H1 (cell line): ENCODE results near the gene SLC28A1. TPM values are rescaled to one million over a fixed set of nuclear protein-coding genes. Genes with fewer than 3 reads are reported as not detected.

Source experiments
- CTCF ChIA-PET: fragments of 300-600 bp; sonication (Branson Sonifier 250); formaldehyde crosslinking; loops from one replicate; lab custom pipeline; 2021; ENCODE audit not compliant: partially characterized antibody; lab: Charles Lee
- POLR2A ChIA-PET: fragments of 300-600 bp; sonication (Branson Sonifier 250); formaldehyde crosslinking; loops from one replicate; lab custom pipeline; 2021; ENCODE audit warnings: inconsistent platforms; ENCODE audit not compliant: partially characterized antibody; lab: Charles Lee
- DNase-seq, 2 experiments: peaks; one replicate each; pipeline versions ENCODE4 v3.0.0 to v3.0.0-alpha.2; 2010 to 2022; ENCODE audit warnings: low spot score in 2 of 2, low read depth in 1 of 2, mixed read lengths in 1 of 2
- FAIRE-seq: peaks from 2 replicates; lab custom pipeline; 2011; peaks lifted over from hg19 to GRCh38; lab: Jason Lieb, UNC
- H2AFZ ChIP-seq: 2 replicates; pipeline ENCODE4 v1.8.1; 2012; ENCODE audit warnings: low read length, inconsistent platforms
- H2AK5ac ChIP-seq: 2 replicates; pipeline ENCODE4 v1.6.1; 2013; ENCODE audit warnings: low read depth, low read length
- H2BK120ac ChIP-seq: replicated peaks from 2 replicates; pipeline ENCODE3; 2013; ENCODE audit warnings: low read depth, low read length, inconsistent platforms
- H2BK12ac ChIP-seq: 2 replicates; pipeline ENCODE4 v1.6.1; 2013; ENCODE audit warnings: low read depth, low read length
- H2BK15ac ChIP-seq: 2 replicates; pipeline ENCODE4 v1.6.1; 2013; ENCODE audit warnings: low read length
- H2BK20ac ChIP-seq: 2 replicates; pipeline ENCODE4 v1.6.1; 2013; ENCODE audit warnings: low read length
- H2BK5ac ChIP-seq: 2 replicates; pipeline ENCODE4 v1.6.1; 2013; ENCODE audit warnings: low read depth, low read length
- H3K14ac ChIP-seq: 2 replicates; pipeline ENCODE4 v1.6.1; 2013; ENCODE audit warnings: inconsistent platforms; ENCODE audit not compliant: insufficient read length
- H3K18ac ChIP-seq: 2 replicates; pipeline ENCODE4 v1.6.1; 2013; ENCODE audit warnings: low read length; ENCODE audit errors: extremely low read depth
- H3K23ac ChIP-seq: 2 replicates; pipeline ENCODE4 v1.6.1; 2013; ENCODE audit warnings: inconsistent platforms; ENCODE audit not compliant: insufficient read length
- H3K23me2 ChIP-seq: 2 replicates; pipeline ENCODE4 v1.6.1; 2013; ENCODE audit warnings: low read depth, low read length
- H3K27ac ChIP-seq: 2 replicates; pipeline ENCODE4 v1.6.1; 2011; ENCODE audit warnings: low read depth, low read length, inconsistent platforms
- H3K27me3 ChIP-seq, 4 experiments: replicated peaks in 1 of 4; 1 replicate in 1 of 4; 2 replicates in 3 of 4; pipeline versions ENCODE4 v1.6.1 to v1.8.1; 2011 to 2013; ENCODE audit warnings: low read length in 3 of 4, mild to moderate bottlenecking in 3 of 4, inconsistent platforms in 2 of 4, mixed read lengths in 2 of 4, moderate library complexity in 1 of 4; ENCODE audit not compliant: control insufficient read depth in 3 of 4, insufficient read depth in 3 of 4; ENCODE audit errors: extremely low read depth in 1 of 4
- H3K36me3 ChIP-seq, 4 experiments: 2 replicates each; pipeline versions ENCODE4 v1.6.1 to v1.8.1; 2011 to 2013; ENCODE audit warnings: mild to moderate bottlenecking in 4 of 4, low read length in 3 of 4, moderate library complexity in 2 of 4, control low read depth in 1 of 4, inconsistent platforms in 1 of 4; ENCODE audit not compliant: insufficient read depth in 4 of 4, control insufficient read depth in 2 of 4
- H3K4ac ChIP-seq: replicated peaks from 2 replicates; pipeline ENCODE3; 2013; ENCODE audit warnings: low read length, low read depth, mixed read lengths, inconsistent platforms; ENCODE audit not compliant: insufficient read length
- H3K4me1 ChIP-seq, 4 experiments: replicated peaks in 1 of 4; 1 replicate in 1 of 4; 2 replicates in 3 of 4; pipeline versions ENCODE4 v1.6.1 to v1.8.1; 2011 to 2013; ENCODE audit warnings: low read length in 3 of 4, inconsistent platforms in 2 of 4, mixed read lengths in 1 of 4; ENCODE audit not compliant: insufficient read depth in 4 of 4, control insufficient read depth in 3 of 4
- H3K4me2 ChIP-seq, 2 experiments: 2 replicates each; pipeline versions ENCODE4 v1.6.1 to v1.8.1; 2011 to 2013; ENCODE audit warnings: low read depth in 2 of 2, low read length in 2 of 2, control low read depth in 1 of 2, inconsistent platforms in 1 of 2, mild to moderate bottlenecking in 1 of 2; ENCODE audit not compliant: insufficient read depth in 1 of 2
- H3K4me3 ChIP-seq, 4 experiments: fragments of 200-600, 300-600 bp in 1 of 4; sonication (generic), shearing (Covaris generic), sonication (Bioruptor Twin) in 1 of 4; 2 replicates each; pipeline versions ENCODE4 v1.5.1 to v1.8.1; 2011 to 2016; ENCODE audit warnings: low read length in 4 of 4, low read depth in 3 of 4, control low read depth in 2 of 4, inconsistent platforms in 2 of 4, mild to moderate bottlenecking in 2 of 4, mixed read lengths in 1 of 4, moderate library complexity in 1 of 4; ENCODE audit not compliant: insufficient read depth in 2 of 4; ENCODE audit errors: extremely low read depth in 1 of 4
- H3K56ac ChIP-seq: replicated peaks from 2 replicates; pipeline ENCODE3; 2013; ENCODE audit warnings: low read depth, mild to moderate bottlenecking, mixed read lengths, low read length, inconsistent platforms; ENCODE audit not compliant: insufficient read length
- H3K79me1 ChIP-seq: 2 replicates; pipeline ENCODE4 v1.6.1; 2013; ENCODE audit warnings: low read depth, low read length, control low read depth
- H3K79me2 ChIP-seq, 2 experiments: 2 replicates each; pipeline versions ENCODE4 v1.6.1 to v1.8.1; 2012 to 2013; ENCODE audit warnings: low read length in 2 of 2, mild to moderate bottlenecking in 2 of 2, inconsistent platforms in 1 of 2; ENCODE audit not compliant: insufficient read depth in 2 of 2, control insufficient read depth in 1 of 2
- H3K9ac ChIP-seq, 4 experiments: replicated peaks in 1 of 4; 1 replicate in 1 of 4; 2 replicates in 3 of 4; pipeline versions ENCODE4 v1.6.1 to v1.8.1; 2011 to 2013; ENCODE audit warnings: low read depth in 3 of 4, low read length in 3 of 4, control low read depth in 2 of 4, mild to moderate bottlenecking in 2 of 4, moderate library complexity in 2 of 4, inconsistent platforms in 1 of 4; ENCODE audit errors: extremely low read depth in 1 of 4
- H3K9me3 ChIP-seq, 2 experiments: 2 replicates each; pipeline versions ENCODE4 v1.6.1 to v1.8.1; 2012 to 2013; ENCODE audit warnings: mild to moderate bottlenecking in 2 of 2, moderate library complexity in 2 of 2, control low read depth in 1 of 2, inconsistent platforms in 1 of 2, low read depth in 1 of 2, low read length in 1 of 2, mixed read lengths in 1 of 2; ENCODE audit not compliant: insufficient read depth in 2 of 2
- H4K20me1 ChIP-seq, 2 experiments: replicated peaks in 1 of 2; 2 replicates each; pipeline versions ENCODE3 to v1.8.1; 2011 to 2013; ENCODE audit warnings: inconsistent platforms in 2 of 2, low read length in 2 of 2, mild to moderate bottlenecking in 1 of 2; ENCODE audit not compliant: insufficient read depth in 2 of 2, control insufficient read depth in 1 of 2
- H4K5ac ChIP-seq: 2 replicates; pipeline ENCODE4 v1.6.1; 2013; ENCODE audit warnings: low read length, low read depth, mixed read lengths, inconsistent platforms; ENCODE audit not compliant: insufficient read length
- H4K8ac ChIP-seq: 2 replicates; pipeline ENCODE4 v1.8.0; 2013; ENCODE audit warnings: mild to moderate bottlenecking, moderate library complexity, low read length, inconsistent platforms; ENCODE audit not compliant: insufficient read depth; ENCODE audit errors: extremely low read depth
- H4K91ac ChIP-seq: replicated peaks from 2 replicates; pipeline ENCODE3; 2013; ENCODE audit warnings: low read length, mixed read lengths, inconsistent platforms; ENCODE audit not compliant: insufficient read length
- BRCA1 ChIP-seq: IDR thresholded peaks from 2 replicates; pipeline ENCODE4 v1.6.1; 2012; ENCODE audit warnings: low read depth, low read length, improper control_type of control experiment
- CTCF ChIP-seq, 3 experiments: IDR thresholded peaks; 1 replicate in 2 of 3; 2 replicates in 1 of 3; pipeline versions ENCODE4 v1.5.1 to v1.6.1; 2011; ENCODE audit warnings: low read length in 3 of 3, mild to moderate bottlenecking in 3 of 3, inconsistent platforms in 2 of 3, low read depth in 1 of 3, moderate library complexity in 1 of 3; ENCODE audit not compliant: insufficient read depth in 1 of 3; ENCODE audit errors: control extremely low read depth in 1 of 3
- E2F6 ChIP-seq: IDR thresholded peaks from 2 replicates; pipeline ENCODE4 v1.6.1; 2012; ENCODE audit warnings: inconsistent platforms
- GTF2F1 ChIP-seq: IDR thresholded peaks from 2 replicates; pipeline ENCODE4 v1.6.1; 2012; ENCODE audit warnings: low read depth, low read length, improper control_type of control experiment, borderline replicate concordance
- KDM1A ChIP-seq: fragments of 200-600, 300-600 bp; sonication (generic); IDR thresholded peaks from 2 replicates; pipeline ENCODE4 v1.7.1; 2016; ENCODE audit warnings: mild to moderate bottlenecking, low read length, borderline replicate concordance
- PHF8 ChIP-seq: fragments of 200-600 bp; sonication (generic); conservative IDR thresholded peaks from 2 replicates; pipeline ENCODE4 v1.7.1; 2012; ENCODE audit warnings: low read depth, mild to moderate bottlenecking, inconsistent platforms, low read length, moderate library complexity
- POLR2A ChIP-seq, 2 experiments: IDR thresholded peaks; 1 replicate in 1 of 2; 2 replicates in 1 of 2; pipeline ENCODE4 v1.6.1; 2011; ENCODE audit warnings: low read depth in 2 of 2, low read length in 2 of 2, mild to moderate bottlenecking in 2 of 2; ENCODE audit errors: control extremely low read depth in 1 of 2
- SIN3A ChIP-seq, 2 experiments: IDR thresholded peaks in 1 of 2; conservative IDR thresholded peaks in 1 of 2; 2 replicates each; pipeline ENCODE4 v1.6.1; 2011 to 2012; ENCODE audit warnings: low read length in 2 of 2, improper control_type of control experiment in 1 of 2, low read depth in 1 of 2, mild to moderate bottlenecking in 1 of 2
- SIX5 ChIP-seq: IDR thresholded peaks from 2 replicates; pipeline ENCODE4 v1.6.1; 2011; ENCODE audit warnings: mild to moderate bottlenecking, low read depth, low read length
- WGBS, 2 experiments: shearing (Covaris generic) in 1 of 2; methylation state at CpG; one replicate each; pipeline versions ENCODE4 v1.1.6 to v1.1.7; 2013 to 2015; ENCODE audit warnings: low lambda C conversion rate in 2 of 2, mixed read lengths in 2 of 2, inconsistent platforms in 1 of 2, low coverage in 1 of 2, missing lambda C conversion rate in 1 of 2; ENCODE audit not compliant: insufficient replicate concordance in 2 of 2, insufficient coverage in 1 of 2, insufficient read length in 1 of 2; ENCODE audit errors: extremely low coverage in 1 of 2, missing lambda C conversion rate in 1 of 2; 5-methylcytosine and 5-hydroxymethylcytosine counted together
- polyA plus RNA-seq, 7 experiments: library from polyadenylated mRNA; depleted of rRNA in 3 of 7; stranded (reverse) in 5 of 7; unstranded in 2 of 7; fragments of >200 nt in 5 of 7; fragments of 200-250 nt in 2 of 7; gene quantifications; 1 replicate in 5 of 7; 2 replicates in 1 of 7; 4 replicates in 1 of 7; pipeline versions ENCODE4 v1.2.1 to v1.2.3, GENCODE V29; 2011 to 2013; ENCODE audit warnings: missing spikeins in 2 of 7, mixed read lengths in 2 of 7
- total RNA-seq: library from RNA; stranded (reverse); fragmentation: NEBNext Ultra II Directional; extraction: Animal tissue kit (Norgen Biotek cat#: 25700); gene quantifications from 2 replicates; pipeline ENCODE4 v1.2.1, GENCODE V29; 2021

SLC28A1 gene
- total and polyA plus RNA-seq, 2 of the 8 experiments (the other 6 are each of a cell fraction or from before 2014, with no cell fraction given) = 0.09 TPM; not detected in 1

- Histone ChIP-seq H3K4ac (no peak overlapping the region), H3K4me3 (no peak overlapping the region), H3K23ac (no peak overlapping the region), H2AFZ (no peak overlapping the region), H3K14ac (no peak overlapping the region), H4K20me1 (no peaks in the 10 kb centered on the region), H3K4me2 (no peak overlapping the region), H3K4me1 (peaks cover 0 to 8% (median 1%) of the 10 kb centered on the region in 4 experiments; a peak in 4 of 7 replicates), H3K18ac (no peak overlapping the region), H3K27ac (no peak overlapping the region), H4K5ac (no peak overlapping the region), H2BK120ac (no peak overlapping the region), H2BK20ac (0 out of 2 replicates have a peak overlapping the region, but pooled peaks have one; percentile 21), H2AK5ac (no peak overlapping the region), H2BK15ac (no peak overlapping the region), H3K23me2 (no peaks in the 10 kb centered on the region), H3K27me3 (0 out of 7 replicates have a peak, but pooled peaks cover 0 to 3% (median 0%) of the 10 kb centered on the region in 4 experiments), H3K79me2 (no peaks in the 10 kb centered on the region), H3K56ac (no peak overlapping the region), H3K9me3 (no peaks in the 10 kb centered on the region), H4K8ac (no peak overlapping the region), H2BK12ac (no peak overlapping the region), H4K91ac (no peak overlapping the region), H3K9ac (no peak overlapping the region), H2BK5ac (no peak overlapping the region), H3K79me1 (no peaks in the 10 kb centered on the region), H3K36me3 (no peaks in the 10 kb centered on the region)
- 91% methylated on average over 4 of the region's 4 CpGs; no CpG with 5 or more reads in 1 of the 2 experiments for WGBS, 2 experiments
- CTCF ChIA-PET = interaction anchor here (0.6 to 2.0 kb wide), 8 partner anchors 10 to 300 kb away, joined by 3 to 9 read pairs (median 4); no protein-coding TSS in a partner anchor
- POLR2A ChIA-PET = interaction anchor here (1.0 to 1.1 kb wide), 2 partner anchors 9 to 11 kb away, joined by 3 to 6 read pairs; no protein-coding TSS in a partner anchor
- FAIRE-seq (no peak), DNase-seq (no peak)
- TF ChIP-seq SIX5 (no peak), SIN3A (conservative IDR thresholded peaks at IDR 0.05 in 1 of 2, IDR thresholded peaks at IDR 0.05 in 1 of 2; ENCODE audit: low read depth in 1 of 2, low read length in 2 of 2) (no peak), E2F6 (no peak), KDM1A (no peak), BRCA1 (no peak), PHF8 (no peak), GTF2F1 (no peak), CTCF (IDR thresholded peaks at IDR 0.05; ENCODE audit: control extremely low read depth in 1 of 3, insufficient read depth in 1 of 3, low read depth in 1 of 3, low read length in 3 of 3) (no peak), POLR2A (IDR thresholded peaks at IDR 0.05; ENCODE audit: control extremely low read depth in 1 of 2, low read depth in 2 of 2, low read length in 2 of 2) (no peak)
These were observed 3.5 kb downstream of the SLC28A1 start for GRCh38 chr15:84887938-84888337.
